Right lobe of liver (tissue), 4 donors: ENCODE data around the gene STOX2.

Experiments
- CTCF ChIP-seq, 4 donors: fragments of 200-600 bp in 3 of 4; fragments of 450-650 bp in 1 of 4; IDR thresholded peaks; one replicate each; pipeline versions ENCODE4 v1.5.1 to v1.8.0; 2016 to 2022; ENCODE audit warnings: antibody characterized with exemption in 4 of 4, mild to moderate bottlenecking in 2 of 4
- POLR2A ChIP-seq: fragments of 450-650 bp; IDR thresholded peaks from one replicate; pipeline ENCODE4 v1.6.1; 2017; ENCODE audit warnings: antibody characterized with exemption, mild to moderate bottlenecking
- donor health status: DM: no; HTN: no; CAD: no.
- donor health status: DM: no; HTN: no; CAD: no.
- donor health status: DM: no; HTN: yes; CAD: no.

DNA sequence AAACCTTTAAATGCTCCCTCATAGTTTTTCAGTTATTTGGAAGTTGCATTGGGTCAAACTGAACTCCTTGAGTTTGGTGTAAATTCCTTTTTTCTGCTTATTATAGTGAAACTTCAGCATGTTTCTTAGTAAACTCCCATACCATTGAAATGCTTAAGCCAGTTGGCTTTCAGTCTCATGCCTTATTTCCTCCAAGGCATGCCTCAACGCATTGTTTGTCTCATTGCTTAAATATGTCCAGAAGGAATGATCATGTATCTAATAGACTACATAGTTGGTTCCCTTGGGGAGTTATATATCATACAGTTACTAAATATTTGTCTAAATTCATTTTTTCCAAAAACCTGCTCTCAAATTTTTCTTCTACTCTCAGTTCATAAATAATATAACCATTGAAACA is 114.0 kb downstream of the STOX2 start:
- no peak for TF ChIP-seq CTCF (IDR thresholded peaks at IDR 0.05)
- TF ChIP-seq POLR2A, result no peak
